ENCODE results near the gene LAMTOR5. TPM values are rescaled to one million over a fixed set of nuclear protein-coding genes. Genes with fewer than 3 reads are reported as not detected.

Gene LAMTOR5
- total RNA-seq, 4 donors from 2014 or later, result 46.1 to 119 (median 80.2) TPM

DNA sequence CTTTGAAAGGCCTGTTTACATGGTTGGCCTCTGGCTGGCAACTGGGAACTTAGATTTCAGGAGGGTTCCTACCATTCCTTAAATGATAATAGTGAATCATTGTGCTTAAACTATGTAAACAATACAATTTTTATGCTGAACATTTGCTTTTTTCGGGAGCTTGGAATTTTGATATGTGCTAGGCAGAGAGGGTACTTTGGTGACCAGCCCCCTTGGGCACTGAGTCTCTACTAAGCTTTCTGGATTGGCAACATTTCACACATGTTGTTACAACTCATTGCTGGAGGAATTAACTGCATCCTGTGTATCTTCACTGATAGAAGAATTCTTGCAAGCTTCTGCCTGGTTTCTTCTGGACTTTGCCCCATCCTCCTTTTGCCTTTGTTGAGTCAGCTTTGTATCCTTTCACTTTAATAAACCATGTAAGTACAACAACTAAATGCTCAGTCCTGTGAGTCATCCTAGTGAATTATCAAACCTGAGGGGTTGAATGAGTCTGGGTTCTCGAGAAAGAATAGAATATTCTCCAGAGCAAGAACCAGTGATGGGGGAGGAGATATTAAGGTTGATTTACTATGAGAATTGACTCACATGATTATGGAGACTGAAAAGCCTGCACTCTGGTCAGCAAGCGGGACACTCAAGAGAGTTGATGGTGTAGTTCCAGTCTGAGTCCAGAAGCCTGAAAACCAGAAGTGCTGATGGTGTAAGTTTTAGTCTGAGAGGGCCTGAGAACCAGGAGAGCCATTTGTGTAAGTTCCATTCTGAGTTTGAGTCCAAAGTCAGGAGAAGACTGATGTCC lies 13.6 kb downstream of the LAMTOR5 start:
- TF ChIP-seq POLR2A (IDR thresholded peaks at IDR 0.05) (no peak), CTCF (IDR thresholded peaks at IDR 0.05) (no peak)
- no peaks in the 10 kb centered on the region for H3K9me3 ChIP-seq
- no peak overlapping the region for H3K4me3 ChIP-seq (replicated peaks in 1 of 3)
- H3K27ac ChIP-seq, result no peak overlapping the region
- 87 to 90% methylated on average over 3 of the region's 3 CpGs for WGBS, 2 donors
- DNase-seq, result no peak
- H3K4me1 ChIP-seq, result peaks cover 0 to 5% of the 10 kb centered on the region in 2 donors
- H3K36me3 ChIP-seq, result peaks cover 0 to 5% of the 10 kb centered on the region in 2 donors
- no peaks in the 10 kb centered on the region for H3K27me3 ChIP-seq
- intact Hi-C loops (cut with DNase I), result no loop called here

DNA sequence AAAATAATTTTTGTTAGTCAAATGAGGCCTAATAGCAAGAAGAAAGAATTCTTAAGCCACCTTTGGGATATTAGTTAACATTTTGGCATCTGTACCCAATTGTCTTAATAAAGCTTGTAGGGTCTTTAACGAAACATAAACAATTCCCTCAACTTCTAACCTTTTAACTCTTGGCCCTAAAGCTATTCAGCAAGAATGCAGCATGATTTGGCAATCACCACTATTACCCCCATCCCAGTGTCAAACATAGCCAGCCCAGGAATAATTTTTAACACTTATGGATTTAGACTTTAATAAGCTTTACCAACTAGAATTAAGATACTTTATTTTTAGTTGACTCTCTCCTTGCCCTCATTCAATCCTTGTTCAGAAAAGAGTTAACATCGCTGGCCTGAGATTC lies 14.2 kb downstream of the LAMTOR5 start:
- Histone ChIP-seq H3K9me3 (no peaks in the 10 kb centered on the region), H3K27me3 (no peaks in the 10 kb centered on the region), H3K27ac (no peak overlapping the region), H3K4me3 (replicated peaks in 1 of 3) (no peak overlapping the region), H3K4me1 (peaks cover 0 to 5% of the 10 kb centered on the region in 2 donors), H3K36me3 (no peaks in the 10 kb centered on the region)
- DNase-seq, result no peak
- intact Hi-C loops (cut with DNase I), result no loop called here
- 91 to 94% methylated on average over 2 of the region's 2 CpGs for WGBS, 2 donors
- TF ChIP-seq CTCF (IDR thresholded peaks at IDR 0.05) (no peak), POLR2A (IDR thresholded peaks at IDR 0.05) (no peak)

- DNase-seq, result peak; percentile 53 to 57
- no peaks in the 10 kb centered on the region for H3K27me3 ChIP-seq
- H3K36me3 ChIP-seq, result no peaks in the 10 kb centered on the region
- TF ChIP-seq CTCF (IDR thresholded peaks at IDR 0.05) (no peak), POLR2A (IDR thresholded peaks at IDR 0.05) (peak in 1 of 2 donors; percentile 57)
- peak within 1 kb of the TSS in 2 of 3 donors; percentile 9 to 17 for H3K4me3 ChIP-seq (replicated peaks in 1 of 3)
- peaks cover 0 to 5% of the 10 kb centered on the region in 2 donors for H3K4me1 ChIP-seq
- 15 to 18% methylated on average over 8 of the region's 8 CpGs for WGBS, 2 donors
- H3K27ac ChIP-seq, result peak within 1 kb of the TSS; percentile 34 to 56 (median 54)
- intact Hi-C loops (cut with DNase I), result no loop called here
- no peaks in the 10 kb centered on the region for H3K9me3 ChIP-seq
Observed at GRCh38 chr1:110390692-110391245, 16.7 kb downstream of the LAMTOR5 start, which contains the start of gene SLC16A4. SLC16A4 (minus strand) TSS chr1:110391026; CDS start chr1:110389323, 1,703 bp downstream.

GRCh38 chr1:110390096-110390495 lies 17.4 kb downstream of the LAMTOR5 start:
- no peaks in the 10 kb centered on the region for H3K36me3 ChIP-seq
- no peaks in the 10 kb centered on the region for H3K9me3 ChIP-seq
- intact Hi-C loops (cut with DNase I), result no loop called here
- H3K27me3 ChIP-seq, result no peaks in the 10 kb centered on the region
- WGBS, 2 donors, result 47 to 55% methylated on average over 6 of the region's 6 CpGs
- peak; percentile 60 to 74 for DNase-seq
- H3K4me1 ChIP-seq, result peaks cover 0 to 5% of the 10 kb centered on the region in 2 donors
- H3K4me3 ChIP-seq (replicated peaks in 1 of 3), result peak overlapping the region in 2 of 3 donors; percentile 9 to 17
- TF ChIP-seq CTCF (IDR thresholded peaks at IDR 0.05) (peak in 1 of 6 experiments; percentile 22), POLR2A (IDR thresholded peaks at IDR 0.05) (no peak)
- H3K27ac ChIP-seq, result peak overlapping the region; percentile 34 to 56 (median 54)

All from thyroid gland (tissue), 4 donors.